ENCODE results near the gene CDH15. TPM values are rescaled to one million over a fixed set of nuclear protein-coding genes. Genes with fewer than 3 reads are reported as not detected.

Gene CDH15
- total and polyA plus RNA-seq, 2 experiments from 2014 or later, result 0.06 TPM; not detected in 1

GRCh38 chr16:89230255-89230654 lies 58.7 kb downstream of the CDH15 start:
- 86 to 88% methylated on average over 13 to 14 of the region's 14 CpGs for WGBS, 2 experiments (ENCODE audit: low coverage in 1 of 2, low lambda C conversion rate in 2 of 2, missing lambda C conversion rate in 2 of 2)
- H3K27ac ChIP-seq, result no peak overlapping the region

GRCh38 chr16:89232107-89232506 lies 60.6 kb downstream of the CDH15 start:
- no peak overlapping the region for H3K9ac ChIP-seq
- H3K9me3 ChIP-seq (ENCODE audit: low read depth), result no peaks in the 10 kb centered on the region
- no peak overlapping the region for H3K4me3 ChIP-seq
- no peaks in the 10 kb centered on the region for H4K20me1 ChIP-seq (ENCODE audit: insufficient read depth)
- peaks cover 37% of the 10 kb centered on the region for H3K36me3 ChIP-seq (ENCODE audit: low read depth)
- no peaks in the 10 kb centered on the region for H3K27me3 ChIP-seq (replicated peaks; ENCODE audit: insufficient read depth)
- H3K9me2 ChIP-seq (ENCODE audit: insufficient read depth), result no peaks in the 10 kb centered on the region
- H3K27ac ChIP-seq, result no peak overlapping the region
- in situ Hi-C loops (cut with MboI), result no loop called here
- no peaks in the 10 kb centered on the region for H3K4me1 ChIP-seq (ENCODE audit: insufficient read depth)
- no peak overlapping the region for H3K4me2 ChIP-seq (ENCODE audit: unreplicated experiment)
- DNase-seq, result no peak
- peaks cover 31% of the 10 kb centered on the region for H3K79me2 ChIP-seq (ENCODE audit: insufficient read depth)
- H3F3A ChIP-seq (ENCODE audit: insufficient read depth), result no peaks in the 10 kb centered on the region
- no peak for TF ChIP-seq EZH2 (IDR thresholded peaks at IDR 0.05; ENCODE audit: insufficient read depth, poor library complexity, severe bottlenecking)
- H2AFZ ChIP-seq, result no peak overlapping the region
- WGBS, 2 experiments (ENCODE audit: low coverage in 1 of 2, low lambda C conversion rate in 2 of 2, missing lambda C conversion rate in 2 of 2), result 90 to 96% methylated on average over 2 of the region's 2 CpGs

More at GRCh38 chr16:89230255-89230654, 58.7 kb downstream of the CDH15 start:
- Histone ChIP-seq H3K79me2 (ENCODE audit: insufficient read depth) (peaks cover 32% of the 10 kb centered on the region), H3K9me3 (ENCODE audit: low read depth) (no peaks in the 10 kb centered on the region), H3F3A (ENCODE audit: insufficient read depth) (no peaks in the 10 kb centered on the region), H3K27me3 (replicated peaks; ENCODE audit: insufficient read depth) (no peaks in the 10 kb centered on the region), H3K9me2 (ENCODE audit: insufficient read depth) (no peaks in the 10 kb centered on the region), H3K36me3 (ENCODE audit: low read depth) (peaks cover 56% of the 10 kb centered on the region), H3K4me1 (ENCODE audit: insufficient read depth) (no peaks in the 10 kb centered on the region), H3K4me2 (ENCODE audit: unreplicated experiment) (no peak overlapping the region), H4K20me1 (ENCODE audit: insufficient read depth) (no peaks in the 10 kb centered on the region), H2AFZ (no peak overlapping the region), H3K4me3 (no peak overlapping the region), H3K9ac (no peak overlapping the region)
- TF ChIP-seq EZH2phosphoT487 (IDR thresholded peaks at IDR 0.05; ENCODE audit: insufficient read depth, low read depth), result no peak
- no peak for TF ChIP-seq EZH2 (IDR thresholded peaks at IDR 0.05; ENCODE audit: insufficient read depth, poor library complexity, severe bottlenecking)
- no peak for DNase-seq
- in situ Hi-C loops (cut with MboI), result no loop called here

DNA sequence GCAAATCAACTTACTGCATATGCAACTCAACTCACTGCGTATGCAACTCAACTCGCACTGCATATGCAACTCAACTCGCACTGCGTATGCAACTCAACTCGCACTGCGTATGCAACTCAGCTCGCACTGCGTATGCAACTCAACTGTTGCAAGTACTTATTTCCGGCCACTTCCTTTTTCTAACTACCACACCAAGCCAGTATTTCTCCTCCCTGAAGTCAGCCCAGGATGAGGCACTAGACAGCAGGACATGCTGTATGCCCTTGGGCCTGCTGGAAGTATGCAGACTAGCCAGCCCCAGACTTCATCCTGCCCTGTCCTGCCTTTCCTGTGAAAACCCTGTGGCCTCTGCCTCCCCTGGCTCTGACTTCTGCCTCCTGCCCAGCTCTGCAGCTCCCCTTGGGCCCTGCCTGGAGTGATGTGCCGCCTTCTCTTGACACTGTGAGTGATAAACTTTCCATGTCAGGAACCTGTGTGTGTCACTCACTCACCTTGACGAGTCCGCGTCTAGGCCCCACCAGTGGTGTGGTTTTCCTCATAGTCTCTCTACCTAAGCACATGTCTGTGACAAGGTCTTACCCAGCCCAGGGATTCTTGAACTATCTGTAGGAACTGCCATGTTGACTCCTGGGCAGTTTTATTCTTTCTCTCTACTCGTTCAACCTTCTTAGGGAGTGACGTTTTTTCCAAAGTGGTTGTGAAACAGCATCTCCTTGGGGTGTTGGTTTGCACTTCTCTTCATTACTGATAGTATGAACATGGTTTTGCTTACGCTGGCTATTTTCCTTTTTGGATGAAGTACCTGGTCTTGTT lies 62.3 kb downstream of the CDH15 start:
- Histone ChIP-seq H3K4me1 (ENCODE audit: insufficient read depth) (no peaks in the 10 kb centered on the region), H3K27me3 (replicated peaks; ENCODE audit: insufficient read depth) (no peaks in the 10 kb centered on the region), H3K4me2 (ENCODE audit: unreplicated experiment) (no peak overlapping the region), H3K27ac (no peak overlapping the region), H3K79me2 (ENCODE audit: insufficient read depth) (peaks cover 13% of the 10 kb centered on the region), H3F3A (ENCODE audit: insufficient read depth) (no peaks in the 10 kb centered on the region), H3K4me3 (no peak overlapping the region), H3K36me3 (ENCODE audit: low read depth) (peaks cover 20% of the 10 kb centered on the region), H2AFZ (no peak overlapping the region), H3K9me2 (ENCODE audit: insufficient read depth) (no peaks in the 10 kb centered on the region), H3K9me3 (ENCODE audit: low read depth) (no peaks in the 10 kb centered on the region), H3K9ac (no peak overlapping the region), H4K20me1 (ENCODE audit: insufficient read depth) (no peaks in the 10 kb centered on the region)
- in situ Hi-C loops (cut with MboI), result no loop called here
- no peak for DNase-seq
- TF ChIP-seq EZH2phosphoT487 (IDR thresholded peaks at IDR 0.05; ENCODE audit: insufficient read depth, low read depth) (no peak), EZH2 (IDR thresholded peaks at IDR 0.05; ENCODE audit: insufficient read depth, poor library complexity, severe bottlenecking) (no peak)
- 98% methylated on average over 16 of the region's 16 CpGs for WGBS, 2 experiments (ENCODE audit: low coverage in 1 of 2, low lambda C conversion rate in 2 of 2, missing lambda C conversion rate in 2 of 2)

GRCh38 chr16:89237733-89238132 lies 66.2 kb downstream of the CDH15 start:
- peaks cover 17% of the 10 kb centered on the region for H3K36me3 ChIP-seq (ENCODE audit: low read depth)
- H3K4me1 ChIP-seq (ENCODE audit: insufficient read depth), result no peaks in the 10 kb centered on the region
- no peak overlapping the region for H3K4me2 ChIP-seq (ENCODE audit: unreplicated experiment)
- no peaks in the 10 kb centered on the region for H3K9me2 ChIP-seq (ENCODE audit: insufficient read depth)
- in situ Hi-C loops (cut with MboI), result no loop called here
- no peaks in the 10 kb centered on the region for H4K20me1 ChIP-seq (ENCODE audit: insufficient read depth)
- no peak overlapping the region for H3K27ac ChIP-seq
- peaks cover 5% of the 10 kb centered on the region; the same call in 1 of the 2 replicates for H3K79me2 ChIP-seq (ENCODE audit: insufficient read depth)
- no peaks in the 10 kb centered on the region for H3K27me3 ChIP-seq (replicated peaks; ENCODE audit: insufficient read depth)
- no peak overlapping the region for H3K4me3 ChIP-seq
- H3F3A ChIP-seq (ENCODE audit: insufficient read depth), result peaks cover 7% of the 10 kb centered on the region
- TF ChIP-seq EZH2phosphoT487 (IDR thresholded peaks at IDR 0.05; ENCODE audit: insufficient read depth, low read depth) (no peak), EZH2 (IDR thresholded peaks at IDR 0.05; ENCODE audit: insufficient read depth, poor library complexity, severe bottlenecking) (no peak)
- no peak overlapping the region for H3K9ac ChIP-seq
- H2AFZ ChIP-seq, result no peak overlapping the region
- 95 to 97% methylated on average over 3 of the region's 3 CpGs for WGBS, 2 experiments (ENCODE audit: low coverage in 1 of 2, low lambda C conversion rate in 2 of 2, missing lambda C conversion rate in 2 of 2)
- no peaks in the 10 kb centered on the region for H3K9me3 ChIP-seq (ENCODE audit: low read depth)
- DNase-seq, result no peak
